HEK293 (cell line): ENCODE results near the gene SEC63.

Experiments used
- CTCF ChIA-PET: fragments of 350-600 bp; formaldehyde crosslinking; extraction: SDS; loops from one replicate; lab custom pipeline; 2021; ENCODE audit warnings: antibody characterized with exemption; lab: Yijun Ruan, JAX
- POLR2A ChIA-PET: fragments of 300-600 bp; formaldehyde crosslinking; extraction: SDS; loops from one replicate; lab custom pipeline; 2020; ENCODE audit warnings: antibody characterized with exemption, inconsistent platforms; lab: Yijun Ruan, JAX
- H3K27ac ChIP-seq: fragments of 200-500 bp; sonication (Bioruptor generic); 2 replicates; pipeline ENCODE4 v1.5.1; 2014; ENCODE audit warnings: low read depth, low read length, control low read depth, inconsistent platforms; ENCODE audit errors: extremely low read depth
- H3K36me3 ChIP-seq, 2 experiments: fragments of 200-500 bp in 1 of 2; sonication (Bioruptor generic) in 1 of 2; 1 replicate in 1 of 2; 2 replicates in 1 of 2; pipeline ENCODE4 v1.5.1; 2014 to 2017; ENCODE audit warnings: inconsistent platforms in 2 of 2, low read length in 2 of 2; ENCODE audit not compliant: control insufficient read depth in 2 of 2, insufficient read depth in 1 of 2
- H3K4me1 ChIP-seq: fragments of 200-500 bp; sonication (Bioruptor generic); 2 replicates; pipeline ENCODE4 v1.5.1; 2014; ENCODE audit warnings: mild to moderate bottlenecking, low read length, inconsistent platforms; ENCODE audit not compliant: control insufficient read depth, insufficient read depth
- H3K4me3 ChIP-seq: 2 replicates; pipeline ENCODE4 v1.5.1; 2011; ENCODE audit warnings: low read depth, mild to moderate bottlenecking, control low read depth, low read length, moderate library complexity
- H3K9me3 ChIP-seq: fragments of 200-500 bp; sonication (Bioruptor generic); 2 replicates; pipeline ENCODE4 v1.5.1; 2014; ENCODE audit warnings: low read depth, low read length, inconsistent platforms; ENCODE audit not compliant: control insufficient read depth, insufficient read depth
- BCL11B ChIP-seq: fragments of 450-650 bp; formaldehyde crosslinking; IDR thresholded peaks from 2 replicates; pipeline ENCODE4 v1.5.1; 2016; ENCODE audit warnings: low read depth, missing biosample characterization, missing genetic modification characterization
- HOXD13 ChIP-seq: sonication (generic); formaldehyde crosslinking; IDR thresholded peaks from 2 replicates; pipeline ENCODE4 v1.8.0; 2022; ENCODE audit warnings: missing genetic modification reagents, borderline replicate concordance
- MZF1 ChIP-seq: fragments of 450-650 bp; formaldehyde crosslinking; IDR thresholded peaks from 2 replicates; pipeline ENCODE4 v1.5.1; 2017; ENCODE audit warnings: missing biosample characterization, missing genetic modification characterization, borderline replicate concordance
- PRDM1 ChIP-seq: fragments of 450-650 bp; formaldehyde crosslinking; IDR thresholded peaks from 2 replicates; pipeline ENCODE4; 2016; ENCODE audit warnings: missing biosample characterization, missing genetic modification characterization
- SCRT1 ChIP-seq: fragments of 450-650 bp; formaldehyde crosslinking; IDR thresholded peaks from 2 replicates; pipeline ENCODE4 v1.5.1; 2016; ENCODE audit warnings: missing biosample characterization, missing genetic modification characterization, borderline replicate concordance
- SETDB1 ChIP-seq: IDR thresholded peaks from one replicate; pipeline ENCODE4 v1.6.1; 2017; ENCODE audit warnings: mild to moderate bottlenecking, low read length, moderate library complexity, mixed read lengths; ENCODE audit not compliant: insufficient read length
- SP2 ChIP-seq: fragments of 450-650 bp; formaldehyde crosslinking; IDR thresholded peaks from 2 replicates; pipeline ENCODE4 v1.5.1; 2016; ENCODE audit warnings: missing biosample characterization, missing genetic modification characterization
- ZBTB20 ChIP-seq: fragments of 450-650 bp; formaldehyde crosslinking; IDR thresholded peaks from 2 replicates; pipeline ENCODE4 v1.5.1; 2016; ENCODE audit warnings: missing biosample characterization, missing genetic modification characterization
- ZFHX2 ChIP-seq: fragments of 450-650 bp; formaldehyde crosslinking; conservative IDR thresholded peaks from 2 replicates; pipeline ENCODE4 v1.5.1; 2016; ENCODE audit warnings: missing biosample characterization, missing genetic modification characterization
- ZFP3 ChIP-seq: fragments of 450-650 bp; formaldehyde crosslinking; IDR thresholded peaks from 2 replicates; pipeline ENCODE4 v1.5.1; 2016; ENCODE audit warnings: low read depth, missing biosample characterization, missing genetic modification characterization
- ZFP37 ChIP-seq: fragments of 450-650 bp; formaldehyde crosslinking; IDR thresholded peaks from 2 replicates; pipeline ENCODE4 v1.5.1; 2016; ENCODE audit warnings: missing biosample characterization, missing genetic modification characterization
- ZNF138 ChIP-seq: fragments of 450-650 bp; formaldehyde crosslinking; IDR thresholded peaks from 2 replicates; pipeline ENCODE4 v1.5.1; 2016; ENCODE audit warnings: missing biosample characterization, missing genetic modification characterization, borderline replicate concordance
- ZNF202 ChIP-seq: fragments of 450-650 bp; formaldehyde crosslinking; IDR thresholded peaks from 2 replicates; pipeline ENCODE4 v1.5.1; 2016; ENCODE audit warnings: missing biosample characterization, missing genetic modification characterization, borderline replicate concordance
- ZNF24 ChIP-seq: fragments of 450-650 bp; formaldehyde crosslinking; IDR thresholded peaks from 2 replicates; pipeline ENCODE4 v1.5.1; 2016; ENCODE audit warnings: missing biosample characterization, missing genetic modification characterization
- ZNF335 ChIP-seq: fragments of 450-650 bp; formaldehyde crosslinking; conservative IDR thresholded peaks from 2 replicates; pipeline ENCODE4 v1.5.1; 2016; ENCODE audit warnings: missing biosample characterization, missing genetic modification characterization
- ZNF561 ChIP-seq: fragments of 450-650 bp; IDR thresholded peaks from 2 replicates; pipeline ENCODE4 v1.5.1; 2018; ENCODE audit warnings: missing biosample characterization, missing genetic modification characterization, borderline replicate concordance
- ZNF596 ChIP-seq: fragments of 450-650 bp; IDR thresholded peaks from 2 replicates; pipeline ENCODE4 v1.5.0; 2018; ENCODE audit warnings: missing biosample characterization, mild to moderate bottlenecking, missing genetic modification characterization, moderate library complexity
- ZNF600 ChIP-seq: fragments of 450-650 bp; formaldehyde crosslinking; IDR thresholded peaks from 2 replicates; pipeline ENCODE4 v1.5.1; 2016; ENCODE audit warnings: missing biosample characterization, missing genetic modification characterization
- ZNF610 ChIP-seq: fragments of 450-650 bp; formaldehyde crosslinking; IDR thresholded peaks from 2 replicates; pipeline ENCODE4 v1.5.1; 2016; ENCODE audit warnings: missing biosample characterization, missing genetic modification characterization, borderline replicate concordance
- TF ChIP-seq, protein P1 (sequence below): fragments of 450-650 bp; formaldehyde crosslinking; IDR thresholded peaks from 2 replicates; pipeline ENCODE4 v1.5.1; 2016; ENCODE audit warnings: missing biosample characterization, missing genetic modification characterization
- TF ChIP-seq, protein P2 (sequence below): fragments of 450-650 bp; formaldehyde crosslinking; IDR thresholded peaks from 2 replicates; pipeline ENCODE4 v1.5.1; 2017; ENCODE audit warnings: missing biosample characterization, missing genetic modification characterization
- TF ChIP-seq, protein P3 (sequence below): fragments of 450-650 bp; IDR thresholded peaks from 2 replicates; pipeline ENCODE4 v1.5.1; 2018; ENCODE audit warnings: missing biosample characterization, missing genetic modification characterization
- TF ChIP-seq, protein P4 (sequence below): fragments of 450-650 bp; formaldehyde crosslinking; conservative IDR thresholded peaks from 2 replicates; pipeline ENCODE4 v1.5.1; 2016; ENCODE audit warnings: low read depth, missing biosample characterization, missing genetic modification characterization
- TF ChIP-seq, protein P5 (sequence below): fragments of 450-650 bp; formaldehyde crosslinking; IDR thresholded peaks from 2 replicates; pipeline ENCODE4 v1.5.1; 2016; ENCODE audit warnings: missing biosample characterization, missing genetic modification characterization

The SEC63 gene

GRCh38 chr6:107957308-107957908, 600 bp downstream of the SEC63 start:
- CTCF ChIA-PET: interaction anchor here (0.7 kb wide), 1 partner anchor 825 kb away, joined by 3 read pairs; no protein-coding TSS in a partner anchor

GRCh38 chr6:107956586-107957307, 1.3 kb downstream of the SEC63 start:
- POLR2A ChIA-PET: interaction anchor here (0.6 to 3.1 kb wide), 4 partner anchors 16 to 604 kb away, joined by 3 to 13 read pairs (median 4); partner anchors contain the start of gene FOXO3
- Histone ChIP-seq H3K4me1 (peaks cover 4% of the 10 kb centered on the region; the same call in 1 of the 2 replicates), H3K27ac (peak overlapping the region; percentile 88), H3K9me3 (no peaks in the 10 kb centered on the region), H3K36me3 (no peaks in the 10 kb centered on the region; a peak in 1 of 3 replicates), H3K4me3 (peak overlapping the region; percentile 59)
- CTCF ChIA-PET: interaction anchor here (0.6 to 0.7 kb wide), 3 partner anchors 345 to 824 kb away, joined by 3 read pairs; no protein-coding TSS in a partner anchor
- TF ChIP-seq, protein P1, sequence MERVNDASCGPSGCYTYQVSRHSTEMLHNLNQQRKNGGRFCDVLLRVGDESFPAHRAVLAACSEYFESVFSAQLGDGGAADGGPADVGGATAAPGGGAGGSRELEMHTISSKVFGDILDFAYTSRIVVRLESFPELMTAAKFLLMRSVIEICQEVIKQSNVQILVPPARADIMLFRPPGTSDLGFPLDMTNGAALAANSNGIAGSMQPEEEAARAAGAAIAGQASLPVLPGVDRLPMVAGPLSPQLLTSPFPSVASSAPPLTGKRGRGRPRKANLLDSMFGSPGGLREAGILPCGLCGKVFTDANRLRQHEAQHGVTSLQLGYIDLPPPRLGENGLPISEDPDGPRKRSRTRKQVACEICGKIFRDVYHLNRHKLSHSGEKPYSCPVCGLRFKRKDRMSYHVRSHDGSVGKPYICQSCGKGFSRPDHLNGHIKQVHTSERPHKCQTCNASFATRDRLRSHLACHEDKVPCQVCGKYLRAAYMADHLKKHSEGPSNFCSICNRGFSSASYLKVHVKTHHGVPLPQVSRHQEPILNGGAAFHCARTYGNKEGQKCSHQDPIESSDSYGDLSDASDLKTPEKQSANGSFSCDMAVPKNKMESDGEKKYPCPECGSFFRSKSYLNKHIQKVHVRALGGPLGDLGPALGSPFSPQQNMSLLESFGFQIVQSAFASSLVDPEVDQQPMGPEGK (tag by site-specific recombination): 0 out of 2 replicates have a peak, but pooled peaks have one; percentile 9
- no peak for TF ChIP-seq ZNF24
- 0 out of 2 replicates have a peak, but pooled peaks have one; percentile 22 for TF ChIP-seq ZNF610 (tag by site-specific recombination)
- TF ChIP-seq PRDM1 (tag by site-specific recombination): peak; percentile 51; the same call in 1 of the 2 replicates
- peak; percentile 78 for TF ChIP-seq ZNF335 (tag by site-specific recombination)
- TF ChIP-seq, protein P2, sequence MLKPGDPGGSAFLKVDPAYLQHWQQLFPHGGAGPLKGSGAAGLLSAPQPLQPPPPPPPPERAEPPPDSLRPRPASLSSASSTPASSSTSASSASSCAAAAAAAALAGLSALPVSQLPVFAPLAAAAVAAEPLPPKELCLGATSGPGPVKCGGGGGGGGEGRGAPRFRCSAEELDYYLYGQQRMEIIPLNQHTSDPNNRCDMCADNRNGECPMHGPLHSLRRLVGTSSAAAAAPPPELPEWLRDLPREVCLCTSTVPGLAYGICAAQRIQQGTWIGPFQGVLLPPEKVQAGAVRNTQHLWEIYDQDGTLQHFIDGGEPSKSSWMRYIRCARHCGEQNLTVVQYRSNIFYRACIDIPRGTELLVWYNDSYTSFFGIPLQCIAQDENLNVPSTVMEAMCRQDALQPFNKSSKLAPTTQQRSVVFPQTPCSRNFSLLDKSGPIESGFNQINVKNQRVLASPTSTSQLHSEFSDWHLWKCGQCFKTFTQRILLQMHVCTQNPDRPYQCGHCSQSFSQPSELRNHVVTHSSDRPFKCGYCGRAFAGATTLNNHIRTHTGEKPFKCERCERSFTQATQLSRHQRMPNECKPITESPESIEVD: peak; percentile 21; the same call in 1 of the 2 replicates
- TF ChIP-seq SCRT1: peak; percentile 41; the same call in 1 of the 2 replicates
- peak; percentile 43; the same call in 1 of the 2 replicates for TF ChIP-seq ZFHX2 (tag by site-specific recombination)
- no peak for TF ChIP-seq ZNF202 (tag by site-specific recombination)
- no peak for TF ChIP-seq ZNF138 (tag by site-specific recombination)
- TF ChIP-seq ZFP37 (tag by site-specific recombination): no peak
- no peak for TF ChIP-seq SETDB1

More at GRCh38 chr6:107957308-107957908, 600 bp downstream of the SEC63 start:
- TF ChIP-seq ZNF561 (tag by site-specific recombination) (0 out of 2 replicates have a peak, but pooled peaks have one; percentile 53), HOXD13 (CRISPR knock-in tag) (0 out of 2 replicates have a peak, but pooled peaks have one; percentile 32), ZNF600 (tag by site-specific recombination) (peak; percentile 59), MZF1 (tag by site-specific recombination) (peak; percentile 47; the same call in 1 of the 2 replicates), SP2 (tag by site-specific recombination) (peak; percentile 50), ZNF335 (tag by site-specific recombination) (peak; percentile 64; the same call in 1 of the 2 replicates), ZFP3 (tag by site-specific recombination) (no peak), BCL11B (tag by site-specific recombination) (no peak), ZBTB20 (tag by site-specific recombination) (peak; percentile 23; the same call in 1 of the 2 replicates), ZNF24 (0 out of 2 replicates have a peak, but pooled peaks have one; percentile 53), ZNF596 (tag by site-specific recombination) (0 out of 2 replicates have a peak, but pooled peaks have one; percentile 16)
- TF ChIP-seq, protein P3, sequence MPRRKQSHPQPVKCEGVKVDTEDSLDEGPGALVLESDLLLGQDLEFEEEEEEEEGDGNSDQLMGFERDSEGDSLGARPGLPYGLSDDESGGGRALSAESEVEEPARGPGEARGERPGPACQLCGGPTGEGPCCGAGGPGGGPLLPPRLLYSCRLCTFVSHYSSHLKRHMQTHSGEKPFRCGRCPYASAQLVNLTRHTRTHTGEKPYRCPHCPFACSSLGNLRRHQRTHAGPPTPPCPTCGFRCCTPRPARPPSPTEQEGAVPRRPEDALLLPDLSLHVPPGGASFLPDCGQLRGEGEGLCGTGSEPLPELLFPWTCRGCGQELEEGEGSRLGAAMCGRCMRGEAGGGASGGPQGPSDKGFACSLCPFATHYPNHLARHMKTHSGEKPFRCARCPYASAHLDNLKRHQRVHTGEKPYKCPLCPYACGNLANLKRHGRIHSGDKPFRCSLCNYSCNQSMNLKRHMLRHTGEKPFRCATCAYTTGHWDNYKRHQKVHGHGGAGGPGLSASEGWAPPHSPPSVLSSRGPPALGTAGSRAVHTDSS (tag by site-specific recombination): peak; percentile 13; the same call in 1 of the 2 replicates
- TF ChIP-seq, protein P4, sequence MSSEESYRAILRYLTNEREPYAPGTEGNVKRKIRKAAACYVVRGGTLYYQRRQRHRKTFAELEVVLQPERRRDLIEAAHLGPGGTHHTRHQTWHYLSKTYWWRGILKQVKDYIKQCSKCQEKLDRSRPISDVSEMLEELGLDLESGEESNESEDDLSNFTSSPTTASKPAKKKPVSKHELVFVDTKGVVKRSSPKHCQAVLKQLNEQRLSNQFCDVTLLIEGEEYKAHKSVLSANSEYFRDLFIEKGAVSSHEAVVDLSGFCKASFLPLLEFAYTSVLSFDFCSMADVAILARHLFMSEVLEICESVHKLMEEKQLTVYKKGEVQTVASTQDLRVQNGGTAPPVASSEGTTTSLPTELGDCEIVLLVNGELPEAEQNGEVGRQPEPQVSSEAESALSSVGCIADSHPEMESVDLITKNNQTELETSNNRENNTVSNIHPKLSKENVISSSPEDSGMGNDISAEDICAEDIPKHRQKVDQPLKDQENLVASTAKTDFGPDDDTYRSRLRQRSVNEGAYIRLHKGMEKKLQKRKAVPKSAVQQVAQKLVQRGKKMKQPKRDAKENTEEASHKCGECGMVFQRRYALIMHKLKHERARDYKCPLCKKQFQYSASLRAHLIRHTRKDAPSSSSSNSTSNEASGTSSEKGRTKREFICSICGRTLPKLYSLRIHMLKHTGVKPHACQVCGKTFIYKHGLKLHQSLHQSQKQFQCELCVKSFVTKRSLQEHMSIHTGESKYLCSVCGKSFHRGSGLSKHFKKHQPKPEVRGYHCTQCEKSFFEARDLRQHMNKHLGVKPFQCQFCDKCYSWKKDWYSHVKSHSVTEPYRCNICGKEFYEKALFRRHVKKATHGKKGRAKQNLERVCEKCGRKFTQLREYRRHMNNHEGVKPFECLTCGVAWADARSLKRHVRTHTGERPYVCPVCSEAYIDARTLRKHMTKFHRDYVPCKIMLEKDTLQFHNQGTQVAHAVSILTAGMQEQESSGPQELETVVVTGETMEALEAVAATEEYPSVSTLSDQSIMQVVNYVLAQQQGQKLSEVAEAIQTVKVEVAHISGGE (tag by site-specific recombination): peak; percentile 39; the same call in 1 of the 2 replicates
- TF ChIP-seq, protein P5, sequence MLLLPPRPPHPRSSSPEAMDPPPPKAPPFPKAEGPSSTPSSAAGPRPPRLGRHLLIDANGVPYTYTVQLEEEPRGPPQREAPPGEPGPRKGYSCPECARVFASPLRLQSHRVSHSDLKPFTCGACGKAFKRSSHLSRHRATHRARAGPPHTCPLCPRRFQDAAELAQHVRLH: no peak
- POLR2A ChIA-PET: interaction anchor here (0.6 to 3.1 kb wide), 22 partner anchors 8 to 805 kb away, joined by 3 to 13 read pairs (median 4); partner anchors contain the start of genes AFG1L, FOXO3 and PDSS2
- Histone ChIP-seq H3K4me3 (peak overlapping the region; percentile 59), H3K4me1 (peaks cover 4% of the 10 kb centered on the region; the same call in 1 of the 2 replicates), H3K9me3 (no peaks in the 10 kb centered on the region), H3K36me3 (no peaks in the 10 kb centered on the region; a peak in 1 of 3 replicates), H3K27ac (peak overlapping the region; percentile 88)
